HCT116 (cell line): Measurements from ENCODE around the gene TXNL4B. TPM values are rescaled to one million over a fixed set of nuclear protein-coding genes. Genes with fewer than 3 reads are reported as not detected.

Experiments
- ATAC-seq: fragments of 200-7000 bp; cut with Tn5 transposase; 2 replicates; pipeline ENCODE4 v1.9.1; 2020; ENCODE audit warnings: mild to moderate bottlenecking, moderate library complexity
- BruUV-seq: library from RNA; stranded (reverse); fragments of 400-500 nt; replicated peaks from 2 replicates; lab custom pipeline; 2021; lab: Mats Ljungman, UMichigan
- CTCF ChIA-PET: fragments of 300-600 bp; sonication (Branson Sonifier 250); formaldehyde crosslinking; loops from one replicate; lab custom pipeline; 2021; ENCODE audit warnings: antibody characterized with exemption; lab: Charles Lee
- POLR2A ChIA-PET: fragments of 300-600, 350-600 bp; sonication (Branson Sonifier 250); formaldehyde crosslinking; loops from one replicate; lab custom pipeline; 2021; ENCODE audit warnings: antibody characterized with exemption; lab: Charles Lee
- RAD21 ChIA-PET, 2 experiments: fragments of 300-600 bp; sonication (Branson Sonifier 250); formaldehyde crosslinking; loops; one replicate each; lab custom pipeline; 2023; ENCODE audit warnings: low total read pairs in 2 of 2; ENCODE audit not compliant: uncharacterized antibody in 2 of 2, unreplicated experiment in 2 of 2, low non-redundant PET in 1 of 2; lab: Charles Lee
- DNase-seq: peaks from one replicate; pipeline ENCODE4 v3.0.0-alpha.2; 2010; ENCODE audit warnings: low read depth, low spot score
- H2AFZ ChIP-seq: fragments of 200-600 bp; shearing (Covaris generic), sonication (generic); 2 replicates; pipeline ENCODE4 v1.6.1; 2017; ENCODE audit warnings: low read depth, mixed run types, mixed read lengths, antibody characterized with exemption, low read length; ENCODE audit not compliant: poor library complexity, severe bottlenecking
- H3K27ac ChIP-seq: 2 replicates; pipeline ENCODE4 v1.5.1; 2012; ENCODE audit warnings: low read depth, low read length
- H3K27me3 ChIP-seq: fragments of 200-600 bp; sonication (generic); 2 replicates; pipeline ENCODE4 v1.6.1; 2016; ENCODE audit warnings: mixed run types, low read length, mixed read lengths; ENCODE audit not compliant: insufficient read depth
- H3K36me3 ChIP-seq, 2 experiments: fragments of 200-500 bp in 1 of 2; fragments of 200-600 bp in 1 of 2; sonication (Bioruptor generic) in 1 of 2; sonication (generic) in 1 of 2; 2 replicates each; pipeline versions ENCODE4 v1.5.1 to v1.6.1; 2014 to 2016; ENCODE audit warnings: low read length in 2 of 2, inconsistent platforms in 1 of 2, mixed read lengths in 1 of 2, mixed run types in 1 of 2; ENCODE audit not compliant: insufficient read depth in 2 of 2, control insufficient read depth in 1 of 2
- H3K4me1 ChIP-seq, 2 experiments: fragments of 200-600 bp in 1 of 2; sonication (generic) in 1 of 2; 2 replicates each; pipeline versions ENCODE4 v1.5.1 to v1.6.1; 2012 to 2017; ENCODE audit warnings: low read length in 2 of 2, inconsistent platforms in 1 of 2, mild to moderate bottlenecking in 1 of 2, mixed read lengths in 1 of 2, mixed run types in 1 of 2, moderate library complexity in 1 of 2; ENCODE audit not compliant: insufficient read depth in 2 of 2, control insufficient read depth in 1 of 2
- H3K4me2 ChIP-seq: fragments of 200-600 bp; sonication (generic); 2 replicates; pipeline ENCODE4 v1.6.1; 2017; ENCODE audit warnings: mixed run types, low read length, mixed read lengths
- H3K4me3 ChIP-seq, 2 experiments: fragments of 200-600 bp in 1 of 2; sonication (generic) in 1 of 2; replicated peaks in 1 of 2; 2 replicates each; pipeline ENCODE4 v1.5.1; 2011 to 2016; ENCODE audit warnings: low read length in 2 of 2, control low read depth in 1 of 2, low read depth in 1 of 2, mild to moderate bottlenecking in 1 of 2, mixed read lengths in 1 of 2, mixed run types in 1 of 2
- H3K79me2 ChIP-seq: fragments of 200-600 bp; sonication (generic); 2 replicates; pipeline ENCODE4 v1.6.1; 2017; ENCODE audit warnings: mild to moderate bottlenecking, mixed run types, low read length, moderate library complexity, mixed read lengths; ENCODE audit not compliant: insufficient read depth
- H3K9ac ChIP-seq: fragments of 200-600 bp; sonication (generic); 2 replicates; pipeline ENCODE4 v1.6.1; 2016; ENCODE audit warnings: low read length, mixed read lengths
- H3K9me2 ChIP-seq: fragments of 200-600 bp; sonication (generic), shearing (Covaris generic); 2 replicates; pipeline ENCODE4 v1.6.1; 2017; ENCODE audit warnings: mixed run types, mild to moderate bottlenecking, moderate library complexity; ENCODE audit not compliant: insufficient read depth
- H3K9me3 ChIP-seq, 2 experiments: fragments of 200-500 bp in 1 of 2; fragments of 200-600 bp in 1 of 2; sonication (Bioruptor generic) in 1 of 2; sonication (generic) in 1 of 2; 2 replicates each; pipeline ENCODE4 v1.6.1; 2014 to 2017; ENCODE audit warnings: low read length in 2 of 2, mixed read lengths in 2 of 2, inconsistent platforms in 1 of 2, low read depth in 1 of 2, mild to moderate bottlenecking in 1 of 2, mixed run types in 1 of 2, moderate library complexity in 1 of 2; ENCODE audit not compliant: control insufficient read depth in 1 of 2, insufficient read depth in 1 of 2
- H4K20me1 ChIP-seq: fragments of 200-600 bp; sonication (generic), shearing (Covaris generic); 2 replicates; pipeline ENCODE4 v1.6.1; 2017; ENCODE audit warnings: mixed run types, mild to moderate bottlenecking, moderate library complexity; ENCODE audit not compliant: insufficient read depth
- CBX3 ChIP-seq: IDR thresholded peaks from 2 replicates; pipeline ENCODE4 v1.6.1; 2012; ENCODE audit warnings: low read depth
- CEBPB ChIP-seq: IDR thresholded peaks from 2 replicates; pipeline ENCODE4 v1.6.1; 2012; ENCODE audit warnings: low read depth
- EGR1 ChIP-seq: IDR thresholded peaks from 2 replicates; pipeline ENCODE4 v1.6.1; 2012; ENCODE audit warnings: low read depth
- POLR2AphosphoS5 ChIP-seq: IDR thresholded peaks from 2 replicates; pipeline ENCODE4 v1.6.1; 2011; ENCODE audit warnings: mild to moderate bottlenecking, low read depth, low read length, moderate library complexity
- RAD21 ChIP-seq: IDR thresholded peaks from 2 replicates; pipeline ENCODE4 v1.6.1; 2012; ENCODE audit warnings: low read depth, mild to moderate bottlenecking
- SP1 ChIP-seq: IDR thresholded peaks from 2 replicates; pipeline ENCODE4 v1.6.1; 2012; ENCODE audit warnings: low read depth
- SRF ChIP-seq: IDR thresholded peaks from 2 replicates; pipeline ENCODE4 v1.6.1; 2012; ENCODE audit warnings: low read depth
- ZNF274 ChIP-seq: fragments of 200-500 bp; sonication (Bioruptor generic); IDR thresholded peaks from 2 replicates; pipeline ENCODE4 v1.6.1; 2014; ENCODE audit warnings: mild to moderate bottlenecking, low read depth, low read length, inconsistent platforms
- intact Hi-C: fragments of 100-400 bp; cut with micrococcal nuclease; formaldehyde crosslinking; loops from 2 replicates; pipeline ENCODE4 v1.10.0; 2022
- total RNA-seq: library from RNA; stranded (reverse); gene quantifications from one replicate; pipeline ENCODE4 v1.2.1, GENCODE V29; 2021; ENCODE audit not compliant: unreplicated experiment
- TF ChIP-seq, protein P1 (sequence below): IDR thresholded peaks from 2 replicates; pipeline ENCODE4 v1.6.1; 2011; ENCODE audit warnings: mild to moderate bottlenecking, low read length, moderate library complexity; ENCODE audit not compliant: insufficient replicate concordance; ENCODE audit errors: extremely low read depth
- TF ChIP-seq, protein P2 (sequence below): IDR thresholded peaks from 2 replicates; pipeline ENCODE4 v1.6.1; 2012; ENCODE audit warnings: low read depth
- TF ChIP-seq, protein P3 (sequence below): IDR thresholded peaks from 2 replicates; pipeline ENCODE4 v1.6.1; 2012
- TF ChIP-seq, protein P4 (sequence below): IDR thresholded peaks from 2 replicates; pipeline ENCODE4 v1.6.1; 2012

TXNL4B gene
- total RNA-seq, 1 experiment from 2014 or later: 15.5 TPM

DNA sequence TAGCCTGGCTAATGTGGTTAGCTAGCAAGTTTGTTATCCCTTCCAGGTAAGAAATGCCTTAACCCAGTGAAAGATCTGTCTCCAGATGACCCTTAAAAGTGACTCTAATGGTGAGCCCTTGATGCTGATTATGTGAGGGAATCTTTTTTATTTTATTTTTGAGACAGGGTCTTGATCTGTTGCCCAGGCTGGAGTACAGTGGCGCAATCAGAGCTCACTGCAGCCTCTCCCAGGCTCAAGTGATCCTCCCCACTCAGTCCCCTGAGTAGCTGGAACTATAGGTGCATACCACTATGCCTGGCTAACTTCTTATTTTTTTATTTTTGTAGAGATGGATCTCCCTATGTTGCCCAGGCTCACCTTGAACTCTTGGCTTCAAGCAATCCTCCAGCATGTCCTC lies 49.9 kb downstream of the TXNL4B start:
- H3K79me2 ChIP-seq: no peaks in the 10 kb centered on the region
- no peak overlapping the region for H3K4me2 ChIP-seq
- no peaks in the 10 kb centered on the region for H3K27me3 ChIP-seq
- no peak overlapping the region for H3K4me3 ChIP-seq
- no peak overlapping the region for H2AFZ ChIP-seq
- POLR2A ChIA-PET: no interaction called here
- no peaks in the 10 kb centered on the region for H3K36me3 ChIP-seq
- ATAC-seq: no peak
- no peaks in the 10 kb centered on the region for H4K20me1 ChIP-seq
- CTCF ChIA-PET: no interaction called here
- RAD21 ChIA-PET: no interaction called here
- no TSS peak for BruUV-seq
- intact Hi-C loops: no loop called here
- H3K27ac ChIP-seq: no peak overlapping the region
- no peaks in the 10 kb centered on the region for H3K4me1 ChIP-seq
- no peak overlapping the region for H3K9ac ChIP-seq
- TF ChIP-seq EGR1: no peak
- TF ChIP-seq POLR2AphosphoS5: no peak
- TF ChIP-seq SRF: no peak
- TF ChIP-seq CBX3: no peak
- no peak for TF ChIP-seq RAD21
- TF ChIP-seq, protein P1, sequence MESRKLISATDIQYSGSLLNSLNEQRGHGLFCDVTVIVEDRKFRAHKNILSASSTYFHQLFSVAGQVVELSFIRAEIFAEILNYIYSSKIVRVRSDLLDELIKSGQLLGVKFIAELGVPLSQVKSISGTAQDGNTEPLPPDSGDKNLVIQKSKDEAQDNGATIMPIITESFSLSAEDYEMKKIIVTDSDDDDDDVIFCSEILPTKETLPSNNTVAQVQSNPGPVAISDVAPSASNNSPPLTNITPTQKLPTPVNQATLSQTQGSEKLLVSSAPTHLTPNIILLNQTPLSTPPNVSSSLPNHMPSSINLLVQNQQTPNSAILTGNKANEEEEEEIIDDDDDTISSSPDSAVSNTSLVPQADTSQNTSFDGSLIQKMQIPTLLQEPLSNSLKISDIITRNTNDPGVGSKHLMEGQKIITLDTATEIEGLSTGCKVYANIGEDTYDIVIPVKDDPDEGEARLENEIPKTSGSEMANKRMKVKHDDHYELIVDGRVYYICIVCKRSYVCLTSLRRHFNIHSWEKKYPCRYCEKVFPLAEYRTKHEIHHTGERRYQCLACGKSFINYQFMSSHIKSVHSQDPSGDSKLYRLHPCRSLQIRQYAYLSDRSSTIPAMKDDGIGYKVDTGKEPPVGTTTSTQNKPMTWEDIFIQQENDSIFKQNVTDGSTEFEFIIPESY: no peak
- TF ChIP-seq, protein P2, sequence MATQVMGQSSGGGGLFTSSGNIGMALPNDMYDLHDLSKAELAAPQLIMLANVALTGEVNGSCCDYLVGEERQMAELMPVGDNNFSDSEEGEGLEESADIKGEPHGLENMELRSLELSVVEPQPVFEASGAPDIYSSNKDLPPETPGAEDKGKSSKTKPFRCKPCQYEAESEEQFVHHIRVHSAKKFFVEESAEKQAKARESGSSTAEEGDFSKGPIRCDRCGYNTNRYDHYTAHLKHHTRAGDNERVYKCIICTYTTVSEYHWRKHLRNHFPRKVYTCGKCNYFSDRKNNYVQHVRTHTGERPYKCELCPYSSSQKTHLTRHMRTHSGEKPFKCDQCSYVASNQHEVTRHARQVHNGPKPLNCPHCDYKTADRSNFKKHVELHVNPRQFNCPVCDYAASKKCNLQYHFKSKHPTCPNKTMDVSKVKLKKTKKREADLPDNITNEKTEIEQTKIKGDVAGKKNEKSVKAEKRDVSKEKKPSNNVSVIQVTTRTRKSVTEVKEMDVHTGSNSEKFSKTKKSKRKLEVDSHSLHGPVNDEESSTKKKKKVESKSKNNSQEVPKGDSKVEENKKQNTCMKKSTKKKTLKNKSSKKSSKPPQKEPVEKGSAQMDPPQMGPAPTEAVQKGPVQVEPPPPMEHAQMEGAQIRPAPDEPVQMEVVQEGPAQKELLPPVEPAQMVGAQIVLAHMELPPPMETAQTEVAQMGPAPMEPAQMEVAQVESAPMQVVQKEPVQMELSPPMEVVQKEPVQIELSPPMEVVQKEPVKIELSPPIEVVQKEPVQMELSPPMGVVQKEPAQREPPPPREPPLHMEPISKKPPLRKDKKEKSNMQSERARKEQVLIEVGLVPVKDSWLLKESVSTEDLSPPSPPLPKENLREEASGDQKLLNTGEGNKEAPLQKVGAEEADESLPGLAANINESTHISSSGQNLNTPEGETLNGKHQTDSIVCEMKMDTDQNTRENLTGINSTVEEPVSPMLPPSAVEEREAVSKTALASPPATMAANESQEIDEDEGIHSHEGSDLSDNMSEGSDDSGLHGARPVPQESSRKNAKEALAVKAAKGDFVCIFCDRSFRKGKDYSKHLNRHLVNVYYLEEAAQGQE: no peak
- no peak for TF ChIP-seq CEBPB
- TF ChIP-seq, protein P3, sequence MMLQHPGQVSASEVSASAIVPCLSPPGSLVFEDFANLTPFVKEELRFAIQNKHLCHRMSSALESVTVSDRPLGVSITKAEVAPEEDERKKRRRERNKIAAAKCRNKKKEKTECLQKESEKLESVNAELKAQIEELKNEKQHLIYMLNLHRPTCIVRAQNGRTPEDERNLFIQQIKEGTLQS: no peak
- TF ChIP-seq ZNF274: no peak
- no peak for TF ChIP-seq SP1
- TF ChIP-seq, protein P4, sequence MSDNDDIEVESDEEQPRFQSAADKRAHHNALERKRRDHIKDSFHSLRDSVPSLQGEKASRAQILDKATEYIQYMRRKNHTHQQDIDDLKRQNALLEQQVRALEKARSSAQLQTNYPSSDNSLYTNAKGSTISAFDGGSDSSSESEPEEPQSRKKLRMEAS: no peak
- TF ChIP-seq, all 23 proteins: peak for 0
- DNase-seq: no peak
- H3K9me2 ChIP-seq: no peaks in the 10 kb centered on the region
- no peaks in the 10 kb centered on the region for H3K9me3 ChIP-seq
